ENCODE results near the gene RIPOR3. TPM values are rescaled to one million over a fixed set of nuclear protein-coding genes. Genes with fewer than 3 reads are reported as not detected.
A peak's percentile ranks its signal among the peaks of the same experiment; 100 is the strongest.

RIPOR3 gene
- total RNA-seq, 1 donor from 2014 or later, result 0.53 TPM

- DNase-seq (ENCODE audit: low read depth) (no peak), FAIRE-seq (no peak)
- Histone ChIP-seq H3K4me3 (ENCODE audit: low read depth, low read length) (no peak overlapping the region), H3K27me3 (ENCODE audit: control insufficient read depth, insufficient read depth, low read length) (no peaks in the 10 kb centered on the region), H3K36me3 (ENCODE audit: control insufficient read depth, insufficient read depth, low read length) (peaks cover 5% of the 10 kb centered on the region)
- no peak for TF ChIP-seq CTCF (IDR thresholded peaks at IDR 0.05; ENCODE audit: insufficient read depth, low read length, severe bottlenecking)
Measured at GRCh38 chr20:50557549-50558134, 133.7 kb downstream of the RIPOR3 start.

GRCh38 chr20:50555662-50556061 is 135.7 kb downstream of the RIPOR3 start:
- no peak for TF ChIP-seq CTCF (IDR thresholded peaks at IDR 0.05; ENCODE audit: insufficient read depth, low read length, severe bottlenecking)
- H3K36me3 ChIP-seq (ENCODE audit: control insufficient read depth, insufficient read depth, low read length), result no peaks in the 10 kb centered on the region
- DNase-seq (ENCODE audit: low read depth) (no peak), FAIRE-seq (no peak)
- no peaks in the 10 kb centered on the region for H3K27me3 ChIP-seq (ENCODE audit: control insufficient read depth, insufficient read depth, low read length)
- H3K4me3 ChIP-seq (ENCODE audit: low read depth, low read length), result no peak overlapping the region

- FAIRE-seq, result no peak
- H3K27me3 ChIP-seq (ENCODE audit: control insufficient read depth, insufficient read depth, low read length), result no peaks in the 10 kb centered on the region
- no peaks in the 10 kb centered on the region for H3K36me3 ChIP-seq (ENCODE audit: control insufficient read depth, insufficient read depth, low read length)
- TF ChIP-seq CTCF (IDR thresholded peaks at IDR 0.05; ENCODE audit: insufficient read depth, low read length, severe bottlenecking), result no peak
- no peak for DNase-seq (ENCODE audit: low read depth)
- H3K4me3 ChIP-seq (ENCODE audit: low read depth, low read length), result no peak overlapping the region
Measured at GRCh38 chr20:50554694-50555579, 136.4 kb downstream of the RIPOR3 start.

- DNase-seq (ENCODE audit: low read depth), result no peak
- peaks cover 2% of the 10 kb centered on the region for H3K36me3 ChIP-seq (ENCODE audit: control insufficient read depth, insufficient read depth, low read length)
- H3K27me3 ChIP-seq (ENCODE audit: control insufficient read depth, insufficient read depth, low read length), result no peaks in the 10 kb centered on the region
- FAIRE-seq, result no peak
- no peak for TF ChIP-seq CTCF (IDR thresholded peaks at IDR 0.05; ENCODE audit: insufficient read depth, low read length, severe bottlenecking)
- no peak overlapping the region for H3K4me3 ChIP-seq (ENCODE audit: low read depth, low read length)
Measured at GRCh38 chr20:50552979-50553378, 138.4 kb downstream of the RIPOR3 start.

GRCh38 chr20:50551288-50551687 is 140.1 kb downstream of the RIPOR3 start:
- peak; percentile 88 for DNase-seq (ENCODE audit: low read depth)
- FAIRE-seq, result no peak

More at GRCh38 chr20:50551288-50551687, 140.1 kb downstream of the RIPOR3 start:
- Histone ChIP-seq H3K4me3 (ENCODE audit: low read depth, low read length) (no peak overlapping the region), H3K36me3 (ENCODE audit: control insufficient read depth, insufficient read depth, low read length) (peaks cover 2% of the 10 kb centered on the region), H3K27me3 (ENCODE audit: control insufficient read depth, insufficient read depth, low read length) (no peaks in the 10 kb centered on the region)
- TF ChIP-seq CTCF (IDR thresholded peaks at IDR 0.05; ENCODE audit: insufficient read depth, low read length, severe bottlenecking), result no peak
